Psoas muscle (tissue), 8 donors: ENCODE measurements around the gene BRWD1. TPM values are rescaled to one million over a fixed set of nuclear protein-coding genes. Genes with fewer than 3 reads are reported as not detected.

ENCODE experiments used
- ATAC-seq, 4 donors: fragments of 200-7000 bp; cut with Tn5 transposase; one replicate each; pipeline ENCODE4 v1.9.1; 2020; ENCODE audit warnings: moderate library complexity in 3 of 4, mild to moderate bottlenecking in 2 of 4
- DNase-seq, 2 donors: peaks; one replicate each; pipeline ENCODE4 v3.0.0-alpha.2; 2020
- H3K27ac ChIP-seq: fragments of 200-600 bp; one replicate; pipeline ENCODE4 v1.8.0; 2022
- H3K27me3 ChIP-seq, 3 donors: fragments of 200-600 bp in 1 of 3; one replicate each; pipeline versions ENCODE4 v1.6.1 to v1.8.0; 2013 to 2022; ENCODE audit warnings: low read length in 2 of 3, mild to moderate bottlenecking in 2 of 3, moderate library complexity in 1 of 3; ENCODE audit not compliant: insufficient read depth in 3 of 3
- H3K36me3 ChIP-seq, 2 donors: fragments of 200-600 bp in 1 of 2; one replicate each; pipeline versions ENCODE4 v1.6.1 to v1.8.0; 2013 to 2022; ENCODE audit warnings: low read depth in 1 of 2, mild to moderate bottlenecking in 1 of 2, moderate library complexity in 1 of 2; ENCODE audit not compliant: insufficient read depth in 1 of 2
- H3K4me1 ChIP-seq: fragments of 200-600 bp; one replicate; pipeline ENCODE4 v1.8.0; 2022
- H3K4me3 ChIP-seq: fragments of 200-600 bp; one replicate; pipeline ENCODE4 v1.8.0; 2022; ENCODE audit warnings: mild to moderate bottlenecking
- H3K9me3 ChIP-seq: fragments of 200-600 bp; one replicate; pipeline ENCODE4 v1.8.0; 2022
- CTCF ChIP-seq: fragments of 200-600 bp; IDR thresholded peaks from one replicate; pipeline ENCODE4 v1.8.0; 2022; ENCODE audit warnings: antibody characterized with exemption
- whole genome bisulfite sequencing, 3 donors: extraction: QIAGEN DNeasy Blood & Tissue Kit; methylation state at CpG; one replicate each; pipeline versions ENCODE4 v1.1.6 to v1.1.7; 2013; 5-methylcytosine and 5-hydroxymethylcytosine counted together
- intact Hi-C, 2 donors: fragments of 100-400 bp; cut with DNase I; formaldehyde crosslinking; loops; one replicate each; pipeline versions ENCODE4 v1.11.0 to v1.14.2; 2022
- polyA plus RNA-seq, 3 donors: library from polyadenylated mRNA; stranded (reverse); fragments of 200-250 nt; gene quantifications; one replicate each; pipeline ENCODE4 v1.2.3, GENCODE V29; 2013
- total RNA-seq, 4 donors: library from RNA; stranded (reverse); fragmentation: NEBNext Ultra II Directional in 2 of 4; extraction: Animal tissue kit (Norgen Biotek cat#: 25700) in 2 of 4; gene quantifications; one replicate each; pipeline versions ENCODE4 v1.2.1 to v1.2.4, GENCODE V29; 2021 to 2023
- donor health status: healthy with polysubstance abuse.
- donor health status: DM: no; HTN: no; CAD: no; lungs with moderate emphysema.
- donor health status: Bipolar disorder and iron deficiency.
- donor health status: healthy.
- donor health status: DM: yes; HTN: yes; CAD: no.
- donor health status: DM: no; HTN: no; CAD: no.
- donor health status: DM: no; HTN: no; CAD: no.
- donor health status: DM: yes; HTN: yes; CAD: no.

Gene BRWD1
- total and polyA plus RNA-seq, 7 donors: 12.6 to 33.0 (median 30.2) TPM

- 76 to 90% (median 86%) methylated on average over 7 of the region's 7 CpGs for WGBS, 3 donors
- H3K36me3 ChIP-seq: peaks cover 3 to 52% of the 10 kb centered on the region in 2 donors
- intact Hi-C loops: no loop called here
- no peak for TF ChIP-seq CTCF
- DNase-seq: no peak
- H3K27me3 ChIP-seq: no peaks in the 10 kb centered on the region
- H3K9me3 ChIP-seq: no peaks in the 10 kb centered on the region
- H3K4me3 ChIP-seq: no peak overlapping the region
- no peak for ATAC-seq
- H3K27ac ChIP-seq: no peak overlapping the region
- H3K4me1 ChIP-seq: peaks cover 36% of the 10 kb centered on the region
Measured at GRCh38 chr21:39178421-39178820, 135.0 kb downstream of the BRWD1 start.

- no peak for TF ChIP-seq CTCF
- peak; percentile 43 to 74 (median 70) for ATAC-seq
- H3K4me3 ChIP-seq: no peak overlapping the region
- peaks cover 29% of the 10 kb centered on the region for H3K4me1 ChIP-seq
- H3K27ac ChIP-seq: peak overlapping the region; percentile 61
- H3K27me3 ChIP-seq: no peaks in the 10 kb centered on the region
- no peaks in the 10 kb centered on the region for H3K9me3 ChIP-seq
- WGBS, 3 donors: 12 to 19% (median 13%) methylated on average over 3 of the region's 3 CpGs
- DNase-seq: no peak
- H3K36me3 ChIP-seq: peaks cover 3 to 60% of the 10 kb centered on the region in 2 donors
- intact Hi-C loops: no loop called here
Measured at GRCh38 chr21:39176271-39176709, 137.1 kb downstream of the BRWD1 start.

- Histone ChIP-seq H3K36me3 (peaks cover 3 to 61% of the 10 kb centered on the region in 2 donors), H3K27ac (peak overlapping the region; percentile 61), H3K27me3 (no peaks in the 10 kb centered on the region), H3K4me3 (no peak overlapping the region), H3K9me3 (no peaks in the 10 kb centered on the region), H3K4me1 (peaks cover 29% of the 10 kb centered on the region)
- WGBS, 3 donors: 82 to 87% (median 86%) methylated on average over 10 of the region's 10 CpGs
- ATAC-seq: peak in 2 of 4 donors; percentile 15 to 21
- no peak for TF ChIP-seq CTCF
- no peak for DNase-seq
- intact Hi-C loops: no loop called here
Measured at GRCh38 chr21:39175665-39176064, 137.8 kb downstream of the BRWD1 start.

- peak; percentile 45 for TF ChIP-seq CTCF
- Histone ChIP-seq H3K36me3 (peaks cover 3 to 61% of the 10 kb centered on the region in 2 donors), H3K4me1 (peaks cover 29% of the 10 kb centered on the region), H3K4me3 (no peak overlapping the region), H3K27ac (peak overlapping the region; percentile 61), H3K27me3 (no peaks in the 10 kb centered on the region), H3K9me3 (no peaks in the 10 kb centered on the region)
- no peak for ATAC-seq
- 90 to 93% (median 90%) methylated on average over 4 of the region's 4 CpGs for WGBS, 3 donors
- no peak for DNase-seq
- intact Hi-C loops: no loop called here
Measured at GRCh38 chr21:39175154-39175553, 138.3 kb downstream of the BRWD1 start.
